DMS153 (cell line): ENCODE results near the gene TNFRSF18.
A peak's percentile ranks its signal among the peaks of the same experiment; 100 is the strongest.

Source experiments
- DNase-seq: peaks from one replicate; lab custom pipeline; 2025; lab: John Stamatoyannopoulos, UW

Gene TNFRSF18

GRCh38 chr1:1240348-1240732 lies 33.9 kb upstream of the TNFRSF18 start:
- no peak for DNase-seq

DNA sequence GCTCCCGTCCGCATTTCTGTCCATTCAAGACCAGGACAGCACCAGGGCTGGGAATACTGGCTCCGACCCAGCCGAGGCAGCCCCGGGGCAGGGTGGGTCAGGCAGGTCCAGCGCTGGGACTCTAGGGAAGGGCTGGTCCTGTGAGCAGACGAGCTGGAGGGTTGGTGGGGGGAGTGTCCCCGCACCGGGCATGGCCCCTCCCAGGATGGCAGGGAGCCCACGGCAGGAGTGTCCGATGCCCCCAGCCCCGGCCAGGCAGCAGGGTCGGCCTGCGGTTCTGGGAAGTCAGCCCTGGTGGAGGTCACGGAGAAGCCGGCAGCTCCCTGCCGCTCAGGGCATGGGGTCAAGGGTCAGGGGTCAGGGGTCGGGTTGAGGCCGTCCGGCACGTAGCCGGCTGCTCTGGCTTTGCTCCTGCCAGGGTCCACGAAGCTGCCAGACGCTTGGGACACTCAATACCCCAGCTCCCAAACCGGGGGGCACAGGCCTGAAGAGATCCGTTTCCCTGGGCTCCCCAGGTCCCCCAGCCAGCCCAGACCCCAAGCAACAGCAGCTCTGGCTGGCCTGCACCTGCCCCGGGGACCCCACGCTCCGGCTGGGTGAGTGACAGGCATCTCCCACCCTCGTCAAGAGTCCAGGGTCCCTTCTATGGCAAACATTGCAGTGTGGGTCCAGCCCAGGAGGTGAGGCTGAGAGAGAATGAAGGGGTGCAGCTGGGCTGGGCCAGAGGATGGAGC lies 33.4 kb upstream of the TNFRSF18 start:
- no peak for DNase-seq

DNA sequence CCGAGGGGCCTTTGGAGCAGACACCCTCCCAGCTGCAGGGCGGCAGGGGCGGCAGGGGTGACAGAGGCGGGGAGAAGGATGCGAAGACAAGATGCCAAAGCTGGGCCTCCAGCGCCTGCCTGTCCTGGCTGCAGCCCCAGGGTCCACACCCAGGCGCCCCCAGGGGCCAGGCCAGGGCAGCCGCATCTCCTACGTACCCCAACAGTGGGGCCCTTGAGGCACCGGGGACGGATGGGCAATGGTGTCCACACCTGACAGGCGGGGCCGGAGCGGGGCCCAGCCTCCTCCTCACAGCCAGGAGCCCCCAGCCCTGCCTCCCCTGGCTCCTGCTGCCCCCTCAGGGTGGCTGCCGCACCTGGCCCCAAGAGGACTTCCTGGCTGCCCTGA lies 32.8 kb upstream of the TNFRSF18 start:
- no peak for DNase-seq

GRCh38 chr1:1238702-1239178 lies 32.3 kb upstream of the TNFRSF18 start:
- no peak for DNase-seq

DNA sequence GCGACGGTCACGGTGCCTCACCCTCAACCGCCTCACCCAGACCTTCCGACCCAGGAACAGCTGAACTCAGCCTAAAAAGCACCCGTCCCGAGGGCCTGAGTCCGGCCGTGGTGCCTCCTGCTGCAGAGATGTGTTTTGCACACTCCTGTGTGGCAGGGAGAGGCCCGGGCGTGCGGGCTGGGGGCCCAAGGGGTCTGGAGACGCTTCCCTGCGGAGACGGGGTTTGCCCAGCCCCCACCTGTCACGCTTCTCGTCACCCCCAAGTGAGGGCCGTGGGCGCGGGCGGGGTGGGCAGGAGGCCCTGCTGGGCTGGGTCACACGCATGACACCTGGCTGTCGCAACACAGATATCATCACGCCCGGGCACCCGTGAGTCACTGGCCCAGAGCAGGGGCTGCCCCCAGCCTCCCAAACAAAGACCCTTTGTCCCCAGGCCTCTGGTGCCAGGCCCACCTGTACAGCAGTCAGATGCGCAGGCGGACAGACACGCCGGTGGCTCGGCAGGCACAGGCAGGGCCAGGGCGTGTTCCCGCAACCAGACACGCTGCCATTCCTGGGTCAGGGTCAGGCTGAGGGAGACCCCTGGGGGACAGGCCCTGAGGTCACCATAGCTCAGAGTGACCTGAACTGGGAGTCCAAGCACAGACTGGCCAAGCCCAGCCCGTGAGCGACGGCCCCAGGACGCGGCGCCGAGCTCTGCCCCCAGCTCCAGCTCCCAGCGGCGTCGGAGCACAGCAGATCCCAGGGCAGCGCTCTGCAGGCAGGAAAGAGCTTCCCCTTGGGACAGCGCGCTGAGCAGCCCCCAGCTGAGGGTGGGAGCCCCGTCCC lies 31.7 kb upstream of the TNFRSF18 start:
- DNase-seq = no peak

- DNase-seq = no peak
Measured at GRCh38 chr1:1236945-1237873, 30.8 kb upstream of the TNFRSF18 start.

DNA sequence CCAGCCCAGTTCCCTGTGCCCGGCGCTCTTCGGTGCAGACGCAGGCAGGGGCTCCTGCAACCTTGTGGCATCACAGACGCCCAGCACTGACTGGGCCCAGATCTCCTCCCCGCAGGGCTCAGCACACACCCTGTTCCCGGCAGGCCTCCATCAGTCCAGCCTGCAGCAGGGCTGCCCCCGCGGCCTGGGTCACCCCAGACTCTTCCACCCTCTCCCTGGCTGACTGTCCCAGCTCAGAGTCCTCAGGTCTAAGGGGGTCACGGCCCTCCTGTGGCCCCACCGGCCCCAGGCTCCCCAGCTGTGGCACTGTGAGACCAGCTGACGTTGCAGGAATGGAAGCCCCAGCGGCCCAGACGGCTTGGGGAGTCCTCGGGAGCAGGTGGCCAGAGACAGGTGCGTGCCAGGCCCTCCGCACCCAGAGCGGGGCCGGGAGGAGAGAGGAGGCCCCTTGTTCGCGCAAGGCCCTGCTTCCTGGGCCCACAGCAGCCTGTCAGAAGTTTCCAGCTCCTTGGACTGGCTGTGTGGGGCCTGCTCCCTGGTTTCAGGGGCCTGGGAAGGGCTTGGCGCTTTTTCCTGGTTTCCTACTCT lies 29.9 kb upstream of the TNFRSF18 start:
- no peak for DNase-seq

DNA sequence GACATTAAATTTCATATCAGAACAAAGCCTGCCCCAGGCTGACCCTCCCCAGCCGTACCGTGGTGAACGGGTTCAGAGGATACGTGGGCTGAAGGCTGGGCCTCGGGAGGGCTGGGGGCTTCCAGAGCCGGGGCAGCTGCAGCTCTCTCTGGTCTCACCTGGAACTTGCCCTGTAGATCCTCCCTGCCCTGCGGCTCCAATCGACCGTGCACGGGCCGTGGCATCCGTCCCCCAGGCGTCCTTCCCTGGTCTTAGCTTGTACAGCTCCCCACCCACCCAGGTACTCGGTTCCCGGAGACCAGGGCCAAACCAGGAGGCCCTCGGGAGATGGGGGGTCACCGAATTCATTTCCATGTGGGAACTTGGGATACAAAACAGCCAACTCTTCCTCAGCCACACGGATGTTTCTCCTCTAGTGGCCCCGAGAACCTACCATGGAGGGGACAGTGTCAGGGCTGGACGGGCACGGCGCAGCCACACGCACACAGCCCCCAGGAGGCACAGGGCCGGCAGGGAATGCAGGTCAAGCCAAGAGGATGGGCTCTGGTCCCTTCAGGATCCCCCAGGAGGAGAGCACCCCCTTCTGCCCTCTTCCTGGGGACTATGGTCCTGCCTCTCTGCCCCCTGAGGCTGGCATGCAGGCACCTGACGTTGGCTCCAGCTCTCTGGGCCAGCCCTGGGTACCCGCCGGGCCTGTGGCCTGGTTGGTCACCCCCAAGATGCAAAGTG lies 28.8 kb upstream of the TNFRSF18 start:
- DNase-seq = no peak

DNA sequence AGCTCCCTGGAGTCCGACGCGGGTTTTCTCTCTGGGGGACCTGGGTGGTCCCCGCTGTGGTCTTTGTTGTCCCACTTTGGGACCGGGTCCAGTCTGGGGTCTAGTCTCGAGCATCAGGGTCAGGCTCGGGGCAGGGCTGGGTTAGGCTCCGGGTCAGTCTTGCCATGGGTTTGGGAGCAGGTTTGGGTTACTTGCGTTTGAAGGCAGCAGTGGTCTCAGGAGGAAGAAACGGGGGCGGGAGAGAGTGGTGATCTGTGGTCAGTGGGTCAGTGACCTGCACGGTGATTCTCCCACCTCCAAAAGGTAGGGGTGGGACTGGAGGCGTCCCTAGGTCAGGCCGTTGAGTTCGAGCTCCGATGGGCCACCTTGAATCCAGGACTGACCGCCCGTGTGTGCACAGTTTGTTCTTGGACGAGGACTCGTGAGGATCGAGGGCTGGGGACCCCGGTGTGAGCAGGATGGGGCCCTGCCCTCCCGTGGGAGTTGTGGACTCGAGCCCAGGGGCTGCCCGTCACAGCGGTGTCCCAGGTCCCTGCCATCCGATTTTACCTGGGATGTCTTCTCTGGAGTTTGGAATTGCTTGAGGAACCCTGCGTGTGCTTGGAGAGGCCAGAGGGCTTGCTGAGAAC lies 27.9 kb upstream of the TNFRSF18 start:
- no peak for DNase-seq

GRCh38 chr1:1233567-1233892 lies 27.1 kb upstream of the TNFRSF18 start:
- no peak for DNase-seq

- no peak for DNase-seq
Measured at GRCh38 chr1:1232796-1233566, 26.6 kb upstream of the TNFRSF18 start.

DNA sequence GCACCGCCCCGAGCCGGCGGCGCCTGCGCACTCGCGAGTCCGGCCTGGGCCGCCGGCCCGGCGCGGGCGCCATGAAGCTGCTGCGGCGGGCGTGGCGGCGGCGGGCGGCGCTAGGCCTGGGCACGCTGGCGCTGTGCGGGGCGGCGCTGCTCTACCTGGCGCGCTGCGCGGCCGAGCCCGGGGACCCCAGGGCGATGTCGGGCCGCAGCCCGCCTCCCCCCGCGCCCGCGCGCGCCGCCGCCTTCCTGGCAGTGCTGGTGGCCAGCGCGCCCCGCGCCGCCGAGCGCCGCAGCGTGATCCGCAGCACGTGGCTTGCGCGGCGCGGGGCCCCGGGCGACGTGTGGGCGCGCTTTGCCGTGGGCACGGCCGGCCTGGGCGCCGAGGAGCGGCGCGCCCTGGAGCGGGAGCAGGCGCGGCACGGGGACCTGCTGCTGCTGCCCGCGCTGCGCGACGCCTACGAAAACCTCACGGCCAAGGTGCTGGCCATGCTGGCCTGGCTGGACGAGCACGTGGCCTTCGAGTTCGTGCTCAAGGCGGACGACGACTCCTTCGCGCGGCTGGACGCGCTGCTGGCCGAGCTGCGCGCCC lies 25.9 kb upstream of the TNFRSF18 start, which contains the start of gene B3GALT6:
Gene B3GALT6, plus strand, starts transcription at position 30 of the 588 bp plus-strand sequence. Its CDS starts 42 bp downstream, at position 72.
- no peak for DNase-seq

GRCh38 chr1:1231400-1232207 lies 25.2 kb upstream of the TNFRSF18 start, which contains the start of gene SDF4:
SDF4 (minus strand) TSS chr1:1232001; CDS start chr1:1228772, 3,229 bp downstream.
- DNase-seq = peak; percentile 98

DNA sequence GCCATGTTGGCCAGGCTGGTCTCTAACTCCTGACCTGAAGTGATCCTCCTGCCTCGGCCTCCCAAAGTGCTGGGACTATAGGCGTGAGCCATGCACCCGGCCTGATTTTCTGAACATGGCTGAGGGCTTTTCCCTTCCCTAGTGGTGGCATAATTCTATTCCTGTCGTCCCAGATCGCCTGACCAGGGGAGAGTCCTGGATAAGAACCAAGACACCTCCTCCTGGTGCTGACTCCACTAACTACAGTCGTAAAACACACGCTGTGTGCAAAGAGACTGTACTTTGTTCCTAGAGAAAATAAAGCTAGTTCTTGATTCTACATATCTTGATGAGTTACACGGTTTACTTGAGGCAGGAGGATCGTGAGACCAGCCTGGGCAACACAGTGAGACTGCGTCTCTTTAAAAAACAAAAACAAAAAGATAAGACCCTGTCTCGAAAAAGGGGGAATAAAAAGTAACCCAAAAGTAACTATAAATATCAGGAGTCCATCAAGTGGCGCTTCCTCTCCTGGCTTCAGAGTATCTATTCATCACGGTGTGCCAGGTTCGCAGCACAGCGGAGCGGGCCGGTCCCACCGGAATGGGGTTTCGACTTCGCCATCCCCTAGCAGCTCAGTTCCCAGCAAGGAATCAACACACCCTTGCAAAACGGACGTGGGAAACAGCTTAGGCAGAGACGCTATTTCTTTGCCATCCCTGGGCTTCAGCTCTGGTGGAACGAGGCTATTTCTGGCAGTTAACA lies 24.4 kb upstream of the TNFRSF18 start:
- no peak for DNase-seq

GRCh38 chr1:1229770-1230169 lies 23.4 kb upstream of the TNFRSF18 start:
- DNase-seq = no peak

DNA sequence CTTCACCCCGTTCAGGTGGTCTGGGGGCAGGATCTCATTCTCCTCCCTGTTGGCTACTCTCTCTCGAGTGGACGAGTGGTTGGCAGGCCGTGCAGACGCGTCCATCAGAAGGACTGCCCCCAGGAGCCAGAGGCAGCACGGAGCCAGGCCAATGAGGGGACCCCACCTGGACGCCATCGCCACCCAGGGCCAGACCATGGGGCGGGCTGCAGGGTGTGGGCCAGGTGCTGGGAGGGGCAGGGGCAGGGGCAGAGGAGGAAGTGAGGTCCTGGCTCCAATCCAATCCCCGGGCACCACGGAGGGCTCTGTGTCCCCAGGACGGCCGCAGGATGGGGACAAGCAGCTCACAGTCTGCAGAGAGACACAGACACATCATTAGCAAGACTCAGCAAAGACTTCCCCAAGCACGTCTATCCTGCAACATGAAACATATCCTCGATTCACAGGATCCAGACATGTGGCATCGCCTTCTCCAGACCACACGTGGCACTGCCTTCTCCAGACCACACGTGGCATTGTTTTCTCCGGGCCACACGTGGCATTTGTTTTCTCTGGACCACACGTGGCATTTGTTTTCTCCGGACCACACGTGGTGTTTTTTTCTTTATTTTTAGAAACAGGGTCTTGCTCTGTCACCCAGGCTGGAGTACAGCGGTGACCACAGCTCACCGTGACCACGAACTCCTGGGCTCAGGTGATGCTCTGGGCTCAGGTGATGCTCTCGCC lies 22.4 kb upstream of the TNFRSF18 start:
- DNase-seq = no peak

GRCh38 chr1:1228187-1228586 lies 21.8 kb upstream of the TNFRSF18 start:
- no peak for DNase-seq
